Activated CD4-positive, alpha-beta T cell treated with anti-CD3 and anti-CD28 coated beads, Interleukin-2, amount 50 U/mL, for 24 hours (primary cell): Measurements from ENCODE around the gene SLIT3.

Experiments
- DNase-seq, 2 donors: peaks; one replicate each; pipeline ENCODE4 v3.0.0-alpha.2; 2020; ENCODE audit warnings: low read depth in 1 of 2, low spot score in 1 of 2

The SLIT3 gene

GRCh38 chr5:168786147-168786546 lies 514.8 kb downstream of the SLIT3 start:
- DNase-seq = no peak

- DNase-seq = no peak
Measured at GRCh38 chr5:168784454-168784853, 516.5 kb downstream of the SLIT3 start.

GRCh38 chr5:168781941-168782571 lies 518.9 kb downstream of the SLIT3 start:
- no peak for DNase-seq

GRCh38 chr5:168780888-168781287 lies 520.1 kb downstream of the SLIT3 start:
- no peak for DNase-seq

- no peak for DNase-seq
Measured at GRCh38 chr5:168779333-168779732, 521.6 kb downstream of the SLIT3 start.

GRCh38 chr5:168778536-168778935 lies 522.4 kb downstream of the SLIT3 start:
- no peak for DNase-seq

GRCh38 chr5:168777651-168778050 lies 523.3 kb downstream of the SLIT3 start:
- DNase-seq = no peak

GRCh38 chr5:168776070-168776469 lies 524.9 kb downstream of the SLIT3 start:
- no peak for DNase-seq

GRCh38 chr5:168773226-168773625 lies 527.7 kb downstream of the SLIT3 start:
- DNase-seq = no peak

- no peak for DNase-seq
Measured at GRCh38 chr5:168772316-168772961, 528.5 kb downstream of the SLIT3 start.

- DNase-seq = no peak
Measured at GRCh38 chr5:168771678-168772077, 529.3 kb downstream of the SLIT3 start.

GRCh38 chr5:168770996-168771395 lies 529.9 kb downstream of the SLIT3 start:
- no peak for DNase-seq

- DNase-seq = no peak
Measured at GRCh38 chr5:168770036-168770498, 530.9 kb downstream of the SLIT3 start.

- no peak for DNase-seq
Measured at GRCh38 chr5:168768172-168768571, 532.8 kb downstream of the SLIT3 start.

- no peak for DNase-seq
Measured at GRCh38 chr5:168766426-168766700, 534.6 kb downstream of the SLIT3 start.

- no peak for DNase-seq
Measured at GRCh38 chr5:168765551-168766425, 535.2 kb downstream of the SLIT3 start.

GRCh38 chr5:168765086-168765550 lies 535.8 kb downstream of the SLIT3 start:
- DNase-seq = no peak

- no peak for DNase-seq
Measured at GRCh38 chr5:168756453-168757391, 544.2 kb downstream of the SLIT3 start.

GRCh38 chr5:168755548-168756093 lies 545.3 kb downstream of the SLIT3 start:
- DNase-seq = no peak

- DNase-seq = no peak
Measured at GRCh38 chr5:168753691-168754254, 547.2 kb downstream of the SLIT3 start.
